Activated naive CD8-positive, alpha-beta T cell treated with anti-CD3 and anti-CD28 coated beads for 36 hours (primary cell): ENCODE results near the gene PCNT. TPM values are rescaled to one million over a fixed set of nuclear protein-coding genes. Genes with fewer than 3 reads are reported as not detected.
"Not testable (repeated sequence)": the region's sequence is repeated elsewhere in the genome, so short reads cannot be mapped to it uniquely, and the experiment has no call there.

Source experiments
- DNase-seq: peaks from one replicate; pipeline ENCODE4 v3.0.0; 2021
- H3K27ac Mint-ChIP-seq: one replicate; pipeline ENCODE4 v1.8.0; 2022; ENCODE audit warnings: mild to moderate bottlenecking, moderate library complexity, mixed read lengths
- H3K27me3 Mint-ChIP-seq: one replicate; pipeline ENCODE4 v1.8.0; 2022; ENCODE audit warnings: mild to moderate bottlenecking, mixed read lengths
- H3K36me3 Mint-ChIP-seq: one replicate; pipeline ENCODE4 v1.8.0; 2021; ENCODE audit warnings: mild to moderate bottlenecking, mixed read lengths
- H3K4me1 Mint-ChIP-seq: one replicate; pipeline ENCODE4 v1.8.0; 2021; ENCODE audit warnings: mixed read lengths
- H3K4me3 Mint-ChIP-seq: one replicate; pipeline ENCODE4 v1.8.0; 2022; ENCODE audit warnings: mild to moderate bottlenecking, moderate library complexity, mixed read lengths
- H3K9me3 Mint-ChIP-seq: one replicate; pipeline ENCODE4 v1.8.0; 2022; ENCODE audit warnings: mixed read lengths
- total RNA-seq, 2 experiments: library from RNA; stranded (reverse); gene quantifications; one replicate each; pipeline ENCODE4 v1.2.3, GENCODE V29; 2021

Gene PCNT
- total RNA-seq, 2 experiments from 2014 or later = 49.4 to 53.4 TPM

DNA sequence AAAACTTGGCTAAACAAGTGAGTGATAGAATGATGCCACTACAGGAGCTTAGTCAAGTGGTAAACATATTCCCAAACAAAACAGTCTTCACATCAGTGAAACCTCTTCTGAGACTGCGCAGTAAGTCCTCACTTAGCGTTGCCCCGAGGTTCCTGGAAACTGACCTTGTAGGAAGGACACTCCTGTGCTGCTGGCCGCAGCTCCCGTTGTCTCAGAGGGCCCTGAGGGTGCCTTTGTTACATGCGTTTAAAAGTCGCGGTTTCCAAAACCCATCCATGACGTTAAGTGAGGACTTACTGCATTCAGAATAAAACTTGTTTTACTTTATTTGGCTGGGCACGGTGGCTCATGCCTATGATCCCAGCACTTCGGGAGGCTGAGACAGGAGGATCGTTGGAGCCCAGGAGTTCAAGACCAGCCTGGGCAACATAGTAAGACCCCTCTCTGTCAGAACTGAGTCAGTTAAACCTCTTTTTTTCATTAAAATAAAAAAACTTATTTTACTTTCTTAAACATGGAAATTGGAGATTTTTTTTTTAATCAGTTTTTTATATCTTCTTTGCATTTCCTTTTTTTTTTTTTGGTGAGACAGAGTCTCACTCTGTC lies 98.8 kb downstream of the PCNT start:
- Mint-ChIP-seq H3K4me3 (no peak overlapping the region), H3K36me3 (peaks cover 20% of the 10 kb centered on the region), H3K9me3 (no peaks in the 10 kb centered on the region), H3K27ac (no peak overlapping the region), H3K4me1 (peaks cover 22% of the 10 kb centered on the region), H3K27me3 (no peaks in the 10 kb centered on the region)
- no peak for DNase-seq

DNA sequence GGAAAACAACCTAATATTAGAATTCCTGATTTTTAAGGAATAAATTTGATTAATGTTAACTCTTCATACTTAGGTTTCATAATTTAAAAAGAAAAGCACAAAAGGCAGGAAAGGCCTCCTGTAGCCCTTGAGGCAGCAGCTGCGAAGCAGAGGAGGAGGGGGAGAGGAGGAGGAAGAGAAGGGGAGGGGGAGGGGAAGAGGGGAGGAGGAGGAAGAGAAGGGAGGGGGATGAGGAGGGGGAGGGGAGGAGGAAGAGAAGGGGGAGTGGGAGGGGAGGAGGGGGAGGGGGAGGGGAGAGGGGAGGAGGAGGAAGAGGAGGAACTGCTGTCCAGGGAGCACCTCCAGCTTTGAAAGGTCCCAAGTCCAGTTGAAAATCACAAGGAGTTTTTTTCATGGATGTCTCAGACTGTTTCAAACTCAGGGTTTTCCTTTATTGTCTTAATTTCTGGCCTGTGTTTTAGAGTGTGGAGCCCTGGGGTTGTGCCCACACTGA lies 99.6 kb downstream of the PCNT start:
- H3K27me3 Mint-ChIP-seq = no peaks in the 10 kb centered on the region
- no peaks in the 10 kb centered on the region for H3K9me3 Mint-ChIP-seq
- peaks cover 22% of the 10 kb centered on the region for H3K4me1 Mint-ChIP-seq
- no peak for DNase-seq
- peaks cover 20% of the 10 kb centered on the region for H3K36me3 Mint-ChIP-seq
- peak overlapping the region; percentile 98 for H3K27ac Mint-ChIP-seq
- peak overlapping the region; percentile 45 for H3K4me3 Mint-ChIP-seq

DNA sequence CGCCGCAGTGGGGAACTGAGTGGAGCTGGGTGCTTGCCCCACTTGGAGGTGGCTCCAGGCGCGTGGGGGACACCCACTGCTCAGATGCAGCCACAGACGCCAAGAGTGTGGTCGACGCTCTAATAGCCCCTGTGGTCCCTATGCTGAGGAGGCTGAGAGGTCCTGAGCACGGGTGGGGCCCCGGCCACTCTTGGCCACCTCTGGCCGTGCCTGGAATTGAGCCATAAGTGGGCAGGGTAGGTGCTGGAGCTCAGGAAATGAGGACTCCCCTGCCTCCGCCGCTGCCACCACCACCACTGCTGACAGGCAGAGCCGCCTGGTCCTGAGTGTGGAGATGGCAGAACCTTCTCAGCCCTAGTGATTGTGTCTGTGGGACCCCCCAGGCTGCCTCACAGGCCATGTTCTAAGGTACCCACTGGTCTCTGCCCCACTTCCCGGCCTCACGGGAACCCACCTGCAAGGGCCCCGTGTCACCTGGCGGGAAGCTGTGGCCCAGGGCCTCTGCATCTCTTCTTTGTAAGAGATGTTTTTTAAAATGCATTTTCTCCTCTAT lies 100.2 kb downstream of the PCNT start:
- Mint-ChIP-seq H3K27me3 (no peaks in the 10 kb centered on the region), H3K4me1 (peaks cover 22% of the 10 kb centered on the region), H3K36me3 (peaks cover 16% of the 10 kb centered on the region), H3K9me3 (no peaks in the 10 kb centered on the region), H3K4me3 (peak overlapping the region; percentile 45), H3K27ac (peak overlapping the region; percentile 98)
- DNase-seq = no peak

DNA sequence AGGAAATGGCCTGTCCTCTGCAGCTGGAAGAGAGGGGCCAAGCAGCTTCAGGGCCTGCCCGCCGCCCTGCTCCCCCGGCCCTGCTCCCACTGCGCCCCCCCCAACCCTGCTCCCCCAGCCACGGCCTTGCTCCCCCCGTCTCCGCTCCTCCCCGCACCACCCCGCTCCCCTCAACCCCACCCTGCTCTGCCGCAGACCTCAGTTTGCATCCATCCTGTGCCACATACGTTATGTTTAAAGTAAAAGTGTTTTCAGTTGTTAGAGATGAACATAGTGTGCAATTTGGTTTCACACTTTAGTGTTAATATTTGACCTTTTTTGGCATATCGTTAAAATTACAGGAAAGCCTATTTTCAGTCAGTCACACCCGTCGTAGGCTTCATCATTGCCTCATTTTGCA lies 100.7 kb downstream of the PCNT start:
- peaks cover 14% of the 10 kb centered on the region for H3K36me3 Mint-ChIP-seq
- no peaks in the 10 kb centered on the region for H3K27me3 Mint-ChIP-seq
- H3K27ac Mint-ChIP-seq = peak overlapping the region; percentile 98
- H3K4me3 Mint-ChIP-seq = peak overlapping the region; percentile 77
- H3K4me1 Mint-ChIP-seq = peaks cover 22% of the 10 kb centered on the region
- DNase-seq = no peak
- no peaks in the 10 kb centered on the region for H3K9me3 Mint-ChIP-seq

DNA sequence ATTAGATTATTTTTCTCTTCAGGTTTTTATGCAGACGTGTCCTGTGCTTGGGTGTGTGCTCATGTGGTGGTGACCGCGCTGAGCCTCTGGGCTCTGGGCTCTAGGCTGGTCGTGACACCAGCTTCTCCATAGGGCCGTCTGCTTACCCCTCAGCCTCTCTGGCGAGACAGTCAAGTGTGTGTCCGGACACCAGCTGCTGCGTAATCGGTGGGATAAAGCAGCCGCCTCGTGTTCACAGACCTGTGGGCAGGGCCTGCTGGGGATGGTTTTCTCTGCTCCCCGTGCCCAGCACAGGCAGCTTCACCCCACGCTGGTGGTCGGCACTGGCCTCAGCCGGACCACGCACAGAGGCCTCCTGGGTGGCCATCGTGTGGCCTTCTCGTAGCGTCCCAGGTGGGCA lies 101.1 kb downstream of the PCNT start:
- no peaks in the 10 kb centered on the region for H3K9me3 Mint-ChIP-seq
- no peaks in the 10 kb centered on the region for H3K27me3 Mint-ChIP-seq
- peaks cover 22% of the 10 kb centered on the region for H3K4me1 Mint-ChIP-seq
- H3K36me3 Mint-ChIP-seq = peaks cover 15% of the 10 kb centered on the region
- peak overlapping the region; percentile 77 for H3K4me3 Mint-ChIP-seq
- peak overlapping the region; percentile 98 for H3K27ac Mint-ChIP-seq
- DNase-seq = no peak

DNA sequence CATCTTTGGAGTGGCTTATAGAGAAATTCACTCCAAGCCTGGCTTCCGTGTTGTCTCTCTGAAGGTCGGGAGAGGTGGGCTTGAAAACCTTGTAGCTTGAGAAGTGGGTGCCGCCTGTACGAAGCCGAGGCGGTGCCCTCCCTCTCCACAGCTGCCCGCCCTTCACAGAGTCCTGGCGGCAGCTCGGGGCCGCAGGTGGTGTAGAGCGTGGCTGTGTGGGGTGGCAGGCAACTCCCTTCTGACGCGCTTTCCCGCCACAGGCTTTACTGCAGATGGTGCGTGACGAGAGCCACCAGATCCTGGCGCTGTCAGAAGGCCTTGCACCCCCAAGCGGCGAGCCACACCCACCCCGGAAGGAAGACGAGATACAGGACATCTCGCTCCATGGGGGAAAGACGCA lies 101.6 kb downstream of the PCNT start:
- Mint-ChIP-seq H3K4me1 (peaks cover 22% of the 10 kb centered on the region), H3K27ac (peak overlapping the region; percentile 98), H3K9me3 (no peaks in the 10 kb centered on the region), H3K27me3 (no peaks in the 10 kb centered on the region), H3K4me3 (peak overlapping the region; percentile 77), H3K36me3 (peaks cover 15% of the 10 kb centered on the region)
- peak; percentile 81 for DNase-seq

DNA sequence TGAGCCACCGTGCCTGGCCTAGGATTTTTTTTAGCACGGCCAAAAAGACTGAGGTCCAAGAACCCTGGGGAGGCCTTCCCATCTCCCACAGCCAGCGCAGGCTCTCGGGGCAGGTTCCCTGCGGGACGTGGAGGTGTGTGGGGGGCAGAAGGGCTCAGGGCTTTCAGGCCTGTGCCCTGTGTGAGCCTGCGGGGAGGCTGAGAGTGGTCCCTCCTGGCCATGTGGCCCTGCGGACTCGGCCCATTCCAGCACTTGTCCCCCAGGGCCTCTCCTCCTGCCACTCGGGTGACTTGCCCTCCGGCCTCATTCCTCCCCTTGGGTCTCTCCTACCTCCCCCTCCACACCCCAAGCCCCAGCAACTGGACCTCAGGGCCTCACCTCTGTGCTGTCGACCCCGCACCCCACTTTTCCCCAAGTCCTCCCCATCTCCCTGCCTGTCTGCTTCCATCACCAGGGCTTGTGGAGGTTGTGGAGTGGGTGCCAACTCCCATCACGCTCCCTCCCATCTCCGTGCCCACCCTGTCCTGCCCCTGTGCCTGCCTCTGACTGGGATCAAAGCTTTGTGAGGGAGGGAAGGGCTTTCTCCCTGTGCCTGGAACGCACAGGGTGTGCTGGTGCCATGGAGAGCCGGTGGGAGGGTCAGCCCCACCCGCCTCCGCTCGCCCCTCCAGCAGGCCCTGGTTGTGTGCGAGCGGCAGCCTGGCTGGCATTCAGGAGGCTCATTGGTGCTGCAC lies 102.5 kb downstream of the PCNT start:
- Mint-ChIP-seq H3K36me3 (peaks cover 16% of the 10 kb centered on the region), H3K9me3 (no peaks in the 10 kb centered on the region), H3K4me3 (no peak overlapping the region), H3K27me3 (no peaks in the 10 kb centered on the region), H3K27ac (peak overlapping the region; percentile 42), H3K4me1 (peaks cover 26% of the 10 kb centered on the region)
- no peak for DNase-seq

DNA sequence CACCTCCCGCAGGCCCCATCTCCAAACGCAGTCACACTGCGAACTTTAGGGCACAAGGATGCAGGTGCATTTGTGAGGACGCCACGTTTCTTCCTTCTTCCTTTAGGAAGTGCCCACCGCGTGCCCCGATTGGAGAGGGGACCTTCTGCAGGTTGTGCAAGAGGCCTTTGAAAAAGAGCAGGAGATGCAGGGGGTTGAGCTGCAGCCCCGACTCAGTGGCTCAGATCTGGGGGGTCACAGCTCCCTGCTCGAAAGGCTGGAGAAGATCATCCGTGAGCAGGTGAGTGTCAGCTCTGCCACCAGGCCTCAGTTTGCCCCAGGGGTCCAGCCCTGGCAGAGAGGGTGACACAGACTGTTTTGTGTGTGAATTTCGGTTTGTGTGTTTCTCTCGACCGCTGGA lies 103.6 kb downstream of the PCNT start:
- H3K9me3 Mint-ChIP-seq = no peaks in the 10 kb centered on the region
- DNase-seq = no peak
- peaks cover 22% of the 10 kb centered on the region for H3K36me3 Mint-ChIP-seq
- H3K27me3 Mint-ChIP-seq = no peaks in the 10 kb centered on the region
- H3K27ac Mint-ChIP-seq = no peak overlapping the region
- peaks cover 24% of the 10 kb centered on the region for H3K4me1 Mint-ChIP-seq
- H3K4me3 Mint-ChIP-seq = peak overlapping the region; percentile 18

DNA sequence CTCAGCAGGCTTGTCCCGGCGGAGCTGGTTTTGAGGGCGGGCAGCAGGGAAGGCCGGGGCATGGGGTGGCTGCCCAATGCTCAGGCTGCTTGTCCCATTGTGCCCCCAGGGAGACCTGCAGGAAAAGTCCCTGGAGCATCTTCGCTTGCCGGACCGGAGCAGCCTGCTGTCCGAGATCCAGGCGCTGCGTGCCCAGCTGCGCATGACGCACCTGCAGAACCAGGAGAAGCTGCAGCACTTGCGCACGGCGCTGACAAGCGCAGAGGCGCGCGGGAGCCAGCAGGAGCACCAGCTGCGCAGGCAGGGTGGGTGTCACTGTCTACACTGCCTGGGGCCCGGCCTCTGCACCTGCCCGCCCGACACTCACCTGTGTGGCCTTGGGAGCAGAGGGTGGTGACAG lies 104.3 kb downstream of the PCNT start:
- Mint-ChIP-seq H3K4me3 (no peak overlapping the region), H3K27me3 (no peaks in the 10 kb centered on the region), H3K4me1 (peaks cover 22% of the 10 kb centered on the region), H3K9me3 (no peaks in the 10 kb centered on the region), H3K27ac (no peak overlapping the region), H3K36me3 (peaks cover 21% of the 10 kb centered on the region)
- DNase-seq = no peak

DNA sequence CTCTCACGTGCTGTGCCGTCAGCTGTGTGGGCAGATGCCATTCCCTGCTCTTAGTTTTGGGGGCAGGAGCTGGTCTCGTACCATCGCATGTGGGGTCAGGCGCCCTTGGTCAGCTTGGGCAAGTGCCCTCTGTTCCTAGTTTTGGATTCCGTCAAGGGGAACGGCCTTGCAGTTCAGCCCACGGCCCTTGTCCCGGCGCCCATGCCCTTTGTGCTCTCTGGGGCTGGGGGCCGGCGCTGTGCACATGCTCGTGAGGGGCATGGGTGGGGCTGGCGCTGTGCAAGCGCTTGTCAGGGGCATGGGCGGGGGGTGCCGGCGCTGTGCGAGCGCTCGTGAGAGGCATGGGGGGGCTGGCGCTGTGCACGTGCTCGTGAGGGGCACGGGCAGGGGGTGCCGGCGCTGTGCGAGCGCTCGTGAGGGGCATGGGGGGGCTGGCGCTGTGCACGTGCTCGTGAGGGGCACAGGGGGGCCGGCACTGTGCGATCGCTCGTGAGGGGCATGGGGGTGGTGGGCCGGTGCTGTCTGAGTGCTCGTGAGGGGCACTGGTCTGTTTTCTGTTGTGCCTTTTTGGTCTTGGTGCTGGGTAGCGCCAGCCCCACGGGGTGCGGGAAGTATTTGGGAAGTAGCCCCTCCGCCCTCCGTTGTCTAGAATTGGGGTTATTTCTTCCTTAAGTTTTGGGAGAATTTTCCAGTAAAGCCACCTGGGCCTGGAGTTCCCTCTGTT lies 105.2 kb downstream of the PCNT start:
- H3K27ac Mint-ChIP-seq = no peak overlapping the region
- H3K9me3 Mint-ChIP-seq = no peaks in the 10 kb centered on the region
- no peak overlapping the region for H3K4me3 Mint-ChIP-seq
- DNase-seq = no peak
- peaks cover 19% of the 10 kb centered on the region for H3K36me3 Mint-ChIP-seq
- H3K4me1 Mint-ChIP-seq = peaks cover 17% of the 10 kb centered on the region
- H3K27me3 Mint-ChIP-seq = no peaks in the 10 kb centered on the region

DNA sequence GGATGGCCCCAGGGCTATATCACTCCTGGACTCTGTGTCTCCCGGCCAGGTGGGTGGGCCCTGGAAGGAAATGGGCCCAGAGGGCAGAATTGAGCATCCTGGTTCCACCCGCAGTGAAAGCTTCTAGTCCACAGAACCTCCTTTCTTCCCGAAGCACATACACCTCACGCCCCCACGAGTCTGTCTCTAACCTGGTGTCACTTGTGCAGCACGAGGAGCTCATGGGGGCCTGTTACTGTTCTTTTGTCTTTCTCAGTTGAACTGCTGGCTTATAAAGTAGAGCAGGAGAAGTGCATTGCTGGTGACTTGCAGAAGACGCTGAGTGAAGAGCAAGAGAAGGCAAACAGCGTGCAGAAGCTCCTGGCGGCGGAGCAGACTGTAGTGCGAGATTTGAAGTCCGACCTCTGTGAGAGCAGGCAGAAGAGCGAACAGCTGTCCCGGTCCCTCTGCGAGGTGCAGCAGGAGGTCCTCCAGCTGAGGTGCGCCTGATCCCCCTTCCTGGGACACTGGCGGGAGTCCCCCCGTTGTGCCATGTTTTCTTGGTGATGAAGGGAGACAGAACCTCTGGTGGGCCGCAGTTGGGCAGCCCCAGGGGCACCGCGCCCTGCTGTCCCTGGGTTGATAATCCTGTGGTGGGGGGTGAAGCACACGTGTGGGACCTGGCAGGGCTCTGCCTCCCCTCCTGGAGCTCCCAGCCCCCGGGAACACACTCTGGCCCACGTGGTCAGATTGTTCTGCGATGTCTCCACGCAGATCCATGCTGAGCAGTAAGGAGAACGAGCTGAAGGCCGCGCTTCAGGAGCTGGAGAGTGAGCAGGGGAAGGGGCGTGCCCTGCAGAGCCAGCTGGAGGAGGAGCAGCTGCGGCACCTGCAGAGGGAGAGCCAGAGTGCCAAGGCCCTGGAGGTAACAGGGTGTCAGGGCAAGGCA lies 106.1 kb downstream of the PCNT start:
- Mint-ChIP-seq H3K36me3 (peaks cover 20% of the 10 kb centered on the region), H3K4me3 (no peak overlapping the region), H3K27ac (no peak overlapping the region), H3K4me1 (peaks cover 14% of the 10 kb centered on the region), H3K27me3 (no peaks in the 10 kb centered on the region), H3K9me3 (no peaks in the 10 kb centered on the region)
- DNase-seq = no peak

DNA sequence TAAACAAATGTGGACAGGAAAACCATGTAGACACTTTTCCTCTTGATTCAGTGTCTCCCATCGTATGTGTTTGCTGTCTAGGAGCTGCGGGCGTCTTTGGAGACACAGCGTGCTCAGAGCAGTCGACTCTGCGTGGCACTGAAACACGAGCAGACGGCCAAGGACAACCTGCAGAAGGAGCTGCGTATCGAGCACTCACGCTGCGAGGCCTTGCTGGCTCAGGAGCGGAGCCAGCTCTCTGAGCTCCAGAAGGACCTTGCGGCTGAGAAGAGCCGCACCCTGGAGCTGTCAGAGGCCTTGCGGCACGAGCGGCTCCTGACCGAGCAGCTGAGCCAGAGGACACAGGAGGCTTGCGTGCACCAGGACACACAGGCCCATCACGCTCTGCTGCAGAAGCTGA lies 107.5 kb downstream of the PCNT start:
- Mint-ChIP-seq H3K4me3 (no peak overlapping the region), H3K27me3 (no peaks in the 10 kb centered on the region), H3K9me3 (no peaks in the 10 kb centered on the region), H3K4me1 (peaks cover 7% of the 10 kb centered on the region), H3K27ac (peak overlapping the region; percentile 18), H3K36me3 (peaks cover 20% of the 10 kb centered on the region)
- DNase-seq = no peak

DNA sequence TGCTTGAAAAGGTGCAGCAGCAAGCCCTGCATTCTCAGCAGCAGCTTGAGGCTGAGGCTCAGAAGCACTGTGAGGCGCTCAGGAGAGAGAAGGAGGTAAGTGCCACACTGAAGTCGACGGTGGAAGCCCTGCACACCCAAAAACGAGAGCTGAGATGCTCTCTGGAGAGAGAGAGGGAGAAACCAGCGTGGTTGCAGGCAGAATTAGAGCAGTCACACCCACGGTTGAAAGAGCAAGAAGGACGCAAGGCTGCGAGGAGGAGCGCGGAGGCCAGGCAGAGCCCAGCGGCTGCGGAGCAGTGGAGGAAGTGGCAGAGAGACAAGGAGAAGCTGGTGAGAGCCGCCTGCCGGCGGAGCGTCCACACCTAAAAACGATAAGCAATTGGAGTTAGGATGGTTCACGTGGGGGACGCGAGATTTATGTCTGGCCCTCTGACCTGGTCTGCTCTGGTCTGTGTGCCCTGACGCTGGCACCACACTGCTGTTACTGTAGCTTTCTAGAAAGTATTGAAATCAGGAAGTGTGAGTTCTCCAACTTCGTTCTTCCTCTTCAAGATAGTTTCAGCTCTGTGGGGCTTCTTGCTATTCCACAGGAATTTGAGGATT lies 108.0 kb downstream of the PCNT start:
- Mint-ChIP-seq H3K27ac (peak overlapping the region; percentile 18), H3K27me3 (no peaks in the 10 kb centered on the region), H3K9me3 (no peaks in the 10 kb centered on the region), H3K4me1 (peaks cover 9% of the 10 kb centered on the region), H3K4me3 (peak overlapping the region; percentile 23), H3K36me3 (peaks cover 21% of the 10 kb centered on the region)
- DNase-seq = no peak

DNA sequence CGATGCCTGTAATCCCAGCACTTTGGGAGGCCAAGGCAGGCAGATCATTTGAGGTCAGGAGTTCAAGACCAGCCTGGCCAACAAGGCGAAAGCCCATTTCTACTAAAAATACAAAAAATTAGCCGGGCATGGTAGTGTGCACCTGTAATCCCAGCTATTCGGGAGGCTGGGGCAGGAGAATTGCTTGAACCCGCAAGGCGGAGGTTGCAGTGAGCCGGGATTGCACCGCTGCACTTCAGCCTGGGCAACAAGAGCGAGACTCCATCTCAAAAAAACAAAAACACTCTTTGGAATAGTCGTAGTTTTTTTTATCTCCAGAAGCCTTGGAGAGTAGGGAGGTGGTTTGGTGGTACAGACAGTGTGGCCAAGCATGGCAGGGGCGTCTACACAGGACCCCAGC lies 109.2 kb downstream of the PCNT start:
- not testable (repeated sequence) for H3K27ac Mint-ChIP-seq, H3K9me3 Mint-ChIP-seq
- peaks cover 19% of the 10 kb centered on the region for H3K4me1 Mint-ChIP-seq

More for the DNA sequence above, 109.2 kb downstream of the PCNT start:
- not testable (repeated sequence) for H3K27me3 Mint-ChIP-seq, H3K4me3 Mint-ChIP-seq, DNase-seq
- peaks cover 24% of the 10 kb centered on the region for H3K36me3 Mint-ChIP-seq
